ENCODE results near the gene CCDC24. TPM values are rescaled to one million over a fixed set of nuclear protein-coding genes. Genes with fewer than 3 reads are reported as not detected.

CCDC24 gene
- total RNA-seq, 6 donors from 2014 or later, result 7.3 to 14.5 (median 10.0) TPM

GRCh38 chr1:44010935-44011471, 19.6 kb downstream of the CCDC24 start:
- no peak for DNase-seq
- TF ChIP-seq POLR2A (IDR thresholded peaks at IDR 0.05) (no peak), EP300 (IDR thresholded peaks at IDR 0.05) (no peak)
- no peaks in the 10 kb centered on the region for H3K27me3 ChIP-seq
- no peak overlapping the region for H3K4me3 ChIP-seq
- peaks cover 0 to 4% (median 2%) of the 10 kb centered on the region in 4 donors for H3K36me3 ChIP-seq
- WGBS, 2 donors, result 89 to 94% methylated on average over 4 to 10 of the region's 11 CpGs
- H3K9me3 ChIP-seq, result no peaks in the 10 kb centered on the region
- H3K4me1 ChIP-seq, result peaks cover 0 to 1% (median 0%) of the 10 kb centered on the region in 4 donors
- no peak overlapping the region for H3K27ac ChIP-seq
- ATAC-seq (ENCODE audit: low FRiP score in 2 of 2), result no peak

- DNase-seq (no peak), ATAC-seq (ENCODE audit: low FRiP score in 2 of 2) (no peak)
- Histone ChIP-seq H3K27me3 (no peaks in the 10 kb centered on the region), H3K9me3 (no peaks in the 10 kb centered on the region), H3K36me3 (peaks cover 0 to 4% (median 2%) of the 10 kb centered on the region in 4 donors), H3K27ac (no peak overlapping the region), H3K4me3 (no peak overlapping the region), H3K4me1 (no peaks in the 10 kb centered on the region)
- WGBS, 2 donors, result 13 to 66% methylated on average over 1 to 2 of the region's 2 CpGs
- TF ChIP-seq EP300 (IDR thresholded peaks at IDR 0.05) (no peak), POLR2A (IDR thresholded peaks at IDR 0.05) (no peak), CTCF (IDR thresholded peaks at IDR 0.05) (no peak), POLR2AphosphoS5 (IDR thresholded peaks at IDR 0.05) (no peak)
Measured at GRCh38 chr1:44012404-44012803, 21.0 kb downstream of the CCDC24 start.

- Histone ChIP-seq H3K4me3 (no peak overlapping the region), H3K4me1 (no peaks in the 10 kb centered on the region), H3K27me3 (no peaks in the 10 kb centered on the region), H3K9me3 (no peaks in the 10 kb centered on the region), H3K36me3 (peaks cover 0 to 3% (median 1%) of the 10 kb centered on the region in 4 donors), H3K27ac (no peak overlapping the region)
- ATAC-seq (ENCODE audit: low FRiP score in 2 of 2) (no peak), DNase-seq (no peak)
- 57 to 68% methylated on average over 5 to 13 of the region's 13 CpGs for WGBS, 2 donors
- TF ChIP-seq POLR2A (IDR thresholded peaks at IDR 0.05), result no peak
- TF ChIP-seq POLR2AphosphoS5 (IDR thresholded peaks at IDR 0.05), result no peak
- TF ChIP-seq CTCF (IDR thresholded peaks at IDR 0.05), result no peak
- TF ChIP-seq EP300 (IDR thresholded peaks at IDR 0.05), result no peak
Measured at GRCh38 chr1:44012941-44013609, 21.7 kb downstream of the CCDC24 start.

- no peak overlapping the region for H3K4me3 ChIP-seq
- H3K27me3 ChIP-seq, result no peaks in the 10 kb centered on the region
- 83 to 84% methylated on average over 5 of the region's 5 CpGs for WGBS, 2 donors
- ATAC-seq (ENCODE audit: low FRiP score in 2 of 2), result no peak
- H3K9me3 ChIP-seq, result no peaks in the 10 kb centered on the region
- DNase-seq, result no peak
- H3K27ac ChIP-seq, result no peak overlapping the region
- H3K4me1 ChIP-seq, result no peaks in the 10 kb centered on the region
- no peak for TF ChIP-seq POLR2AphosphoS5 (IDR thresholded peaks at IDR 0.05)
- TF ChIP-seq EP300 (IDR thresholded peaks at IDR 0.05), result no peak
- TF ChIP-seq CTCF (IDR thresholded peaks at IDR 0.05), result no peak
- TF ChIP-seq POLR2A (IDR thresholded peaks at IDR 0.05), result no peak
- H3K36me3 ChIP-seq, result peaks cover 0 to 3% (median 0%) of the 10 kb centered on the region in 4 donors
Measured at GRCh38 chr1:44013949-44014348, 22.6 kb downstream of the CCDC24 start.

- no peak for DNase-seq
- H3K36me3 ChIP-seq, result peaks cover 0 to 1% (median 0%) of the 10 kb centered on the region in 4 donors
- H3K4me1 ChIP-seq, result no peaks in the 10 kb centered on the region
- H3K27ac ChIP-seq, result no peak overlapping the region
- WGBS, 2 donors, result 59 to 75% methylated on average over 4 to 8 of the region's 8 CpGs
- TF ChIP-seq POLR2A (IDR thresholded peaks at IDR 0.05) (no peak), CTCF (IDR thresholded peaks at IDR 0.05) (no peak), EP300 (IDR thresholded peaks at IDR 0.05) (no peak), POLR2AphosphoS5 (IDR thresholded peaks at IDR 0.05) (no peak)
- no peaks in the 10 kb centered on the region for H3K9me3 ChIP-seq
- H3K4me3 ChIP-seq, result no peak overlapping the region
- H3K27me3 ChIP-seq, result no peaks in the 10 kb centered on the region
- ATAC-seq (ENCODE audit: low FRiP score in 2 of 2), result no peak
Measured at GRCh38 chr1:44014365-44015104, 23.1 kb downstream of the CCDC24 start.
